RCC 7860 (cell line): ENCODE data around the gene MAPKAP1.
A peak's percentile ranks its signal among the peaks of the same experiment; 100 is the strongest.

Source experiments
- DNase-seq: peaks from one replicate; pipeline ENCODE4 v3.0.0-alpha.2; 2015; ENCODE audit warnings: low spot score
- FAIRE-seq: peaks from 2 replicates; lab custom pipeline; 2012; peaks lifted over from hg19 to GRCh38; lab: Jason Lieb, UNC

Gene MAPKAP1

GRCh38 chr9:125646621-125647100 is 60.3 kb downstream of the MAPKAP1 start:
- no peak for FAIRE-seq
- no peak for DNase-seq

DNA sequence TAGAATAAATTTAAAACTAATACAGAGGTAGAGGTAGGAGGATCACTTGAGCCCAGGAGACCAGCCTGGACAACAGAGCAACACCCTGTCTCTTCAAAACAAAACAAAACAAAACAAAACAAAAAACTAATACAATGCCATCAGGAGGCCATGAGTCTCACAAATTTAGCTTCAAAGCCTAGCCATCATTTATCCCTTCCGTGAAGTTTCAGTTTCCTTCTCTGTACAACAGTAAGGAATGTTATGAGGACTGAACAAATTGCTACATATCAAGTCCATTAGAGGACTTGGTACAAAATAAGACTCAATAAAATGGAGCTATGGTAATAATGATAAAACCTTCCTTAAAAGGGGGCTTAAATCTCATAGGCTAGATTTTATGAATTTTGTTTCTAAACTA is 60.8 kb downstream of the MAPKAP1 start:
- DNase-seq (no peak), FAIRE-seq (no peak)

- FAIRE-seq (no peak), DNase-seq (no peak)
Measured at GRCh38 chr9:125644819-125645507, 62.0 kb downstream of the MAPKAP1 start.

DNA sequence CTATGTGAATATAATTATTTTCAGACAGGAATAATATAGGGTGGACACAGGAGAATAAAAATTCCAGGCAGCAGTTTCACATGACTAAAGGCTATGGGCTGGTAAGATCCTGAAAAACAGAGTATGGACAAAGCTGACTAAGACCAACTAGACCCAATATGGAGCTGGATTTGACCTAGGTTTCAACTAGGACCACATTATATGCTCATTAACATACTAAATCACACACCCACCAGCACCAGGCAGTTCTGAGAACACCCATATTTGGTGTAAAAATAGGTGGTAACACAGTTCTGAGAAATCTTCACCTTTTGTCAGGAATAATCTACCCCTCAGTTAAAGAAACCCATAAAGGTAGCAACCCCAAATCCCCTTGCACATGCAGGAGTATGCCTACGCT is 64.7 kb downstream of the MAPKAP1 start:
- DNase-seq (no peak), FAIRE-seq (no peak)

GRCh38 chr9:125639057-125639456 is 68.0 kb downstream of the MAPKAP1 start:
- FAIRE-seq (no peak), DNase-seq (no peak)

DNA sequence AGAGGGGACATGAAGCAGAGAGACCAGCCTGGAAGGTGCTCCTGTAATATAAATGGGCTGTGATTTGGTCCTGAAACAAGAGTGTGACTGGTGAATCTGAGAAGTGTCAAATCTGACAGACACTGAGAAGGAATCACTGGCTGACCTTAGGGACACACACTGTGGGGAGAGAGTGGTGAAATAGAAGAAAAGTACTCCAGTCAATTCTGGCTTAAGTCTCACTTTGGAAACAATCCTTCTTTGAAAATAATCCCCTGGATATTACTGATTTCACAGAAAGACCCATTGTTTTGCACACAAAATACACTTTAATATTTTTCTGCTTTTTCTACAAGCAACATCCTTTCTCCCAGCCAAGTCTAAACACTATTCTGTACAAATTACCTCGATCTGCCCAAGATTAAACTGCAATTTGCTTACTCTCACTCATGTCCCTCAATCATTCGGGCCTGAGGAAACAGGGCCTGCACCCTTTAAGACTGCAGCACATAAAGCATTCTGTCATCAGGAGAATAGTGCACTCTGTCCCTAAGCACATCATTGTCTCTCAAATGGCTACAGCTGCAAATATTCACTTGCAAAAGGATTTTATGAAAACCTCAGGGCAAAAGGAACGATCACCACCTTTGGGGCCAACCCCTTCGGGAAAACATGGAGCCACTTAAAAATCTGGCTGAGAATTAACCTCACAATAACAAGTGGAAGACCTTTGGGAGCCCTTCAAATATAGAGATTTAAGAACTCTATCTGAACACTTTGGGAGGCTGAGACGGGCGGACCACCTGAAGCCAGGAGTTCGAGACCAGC is 68.6 kb downstream of the MAPKAP1 start:
- FAIRE-seq (no peak), DNase-seq (no peak)

- FAIRE-seq, result no peak
- no peak for DNase-seq
Measured at GRCh38 chr9:125637241-125637640, 69.8 kb downstream of the MAPKAP1 start.

GRCh38 chr9:125635888-125636287 is 71.1 kb downstream of the MAPKAP1 start:
- no peak for FAIRE-seq
- DNase-seq, result no peak

DNA sequence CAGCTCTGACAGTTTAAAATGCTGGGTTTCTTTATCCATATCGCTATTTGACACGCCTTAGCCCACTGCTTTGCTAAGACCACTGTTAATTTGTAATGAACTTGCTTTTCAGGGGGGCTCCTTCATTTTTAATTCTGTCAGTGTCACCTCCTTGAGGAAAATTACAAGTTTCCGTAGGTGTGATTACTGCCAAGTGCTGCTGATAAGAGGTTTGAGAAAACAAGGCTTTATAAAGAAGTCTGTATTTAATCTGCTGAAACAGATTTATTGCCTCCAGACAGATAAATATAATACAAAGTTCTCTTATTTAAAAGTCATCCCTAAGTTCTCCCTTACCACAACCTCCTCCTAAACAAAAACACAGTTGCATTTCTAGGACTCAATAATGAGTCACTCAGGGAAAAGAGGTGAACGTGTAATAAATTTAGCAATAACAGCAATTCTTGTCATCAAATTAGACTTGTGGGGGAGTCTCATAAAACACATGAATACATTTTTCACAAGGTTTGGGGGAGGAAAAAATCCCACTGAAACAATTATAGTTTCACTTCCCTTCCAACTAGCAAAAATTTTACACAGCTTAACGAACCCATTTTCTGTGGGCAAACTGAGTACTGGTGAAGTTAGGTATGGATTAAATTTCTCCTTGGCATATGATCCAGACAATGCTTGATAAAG is 72.8 kb downstream of the MAPKAP1 start:
- no peak for DNase-seq
- no peak for FAIRE-seq

DNA sequence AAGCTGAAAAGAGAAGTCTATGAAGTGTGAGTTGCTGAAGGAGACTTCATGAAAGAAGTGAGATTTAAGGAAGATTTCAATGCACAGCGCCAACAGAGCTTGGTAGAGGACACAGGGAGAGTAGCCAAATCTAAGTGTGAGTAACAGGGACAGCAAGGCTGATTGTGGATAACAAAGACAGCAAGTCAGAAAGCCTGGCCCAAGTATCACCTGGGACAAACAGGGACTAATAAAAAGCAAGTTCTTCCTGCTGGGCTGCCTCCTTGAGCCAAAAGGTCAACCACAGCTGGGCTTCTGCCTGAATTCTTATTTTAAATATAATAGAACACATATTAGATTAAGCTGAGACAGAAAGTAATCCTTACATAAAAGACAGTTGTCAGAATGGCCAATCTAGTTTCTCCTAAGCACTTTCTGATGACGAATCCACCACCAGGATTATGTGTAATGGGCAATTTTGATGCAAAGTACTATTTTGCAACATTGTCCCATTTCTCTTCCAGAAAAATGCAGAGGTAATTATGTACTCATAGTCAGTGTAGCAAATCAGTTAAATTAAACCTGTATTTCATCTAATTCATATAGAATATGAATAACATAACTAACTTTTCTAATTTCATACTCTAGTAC is 73.8 kb downstream of the MAPKAP1 start:
- DNase-seq, result peak; percentile 16

DNA sequence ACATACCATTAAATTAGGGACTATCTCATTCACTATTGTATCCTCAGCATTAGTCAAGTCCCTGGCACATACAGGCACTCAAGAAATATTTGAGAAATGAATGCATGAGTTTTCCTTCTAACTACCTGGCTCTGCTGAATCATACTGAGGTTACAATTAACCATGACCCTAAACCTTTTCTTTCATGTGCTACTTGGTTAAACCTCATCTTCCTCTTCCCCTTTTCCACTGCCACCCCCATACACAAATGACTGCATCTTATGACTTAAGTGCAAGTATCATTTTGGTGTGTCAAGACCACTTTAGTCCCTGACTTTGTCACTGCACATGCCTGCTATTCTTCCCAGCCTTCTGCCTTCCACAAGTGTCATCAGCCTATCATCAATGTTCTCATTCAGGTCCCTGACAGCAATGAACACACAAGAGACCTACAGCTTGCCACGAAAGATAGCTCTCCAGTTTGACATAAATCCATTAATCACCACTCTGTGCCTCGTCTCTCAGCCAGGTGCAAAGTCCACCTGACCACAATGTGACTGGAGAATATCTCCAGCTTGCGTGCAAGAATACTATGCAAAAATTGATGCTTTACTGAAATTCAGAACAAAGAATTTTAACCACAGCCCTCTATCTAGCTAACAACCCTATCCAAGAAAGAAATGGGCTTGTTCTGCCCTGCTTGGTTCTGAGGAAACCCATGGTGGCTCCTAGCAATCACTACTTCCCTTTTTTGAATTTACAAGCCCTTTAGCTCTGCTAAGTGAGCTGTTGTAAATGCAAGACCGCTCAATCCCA is 74.5 kb downstream of the MAPKAP1 start:
- DNase-seq (peak; percentile 91), FAIRE-seq (peak; percentile 87)

More for the DNA sequence above, 73.8 kb downstream of the MAPKAP1 start:
- FAIRE-seq, result no peak

DNA sequence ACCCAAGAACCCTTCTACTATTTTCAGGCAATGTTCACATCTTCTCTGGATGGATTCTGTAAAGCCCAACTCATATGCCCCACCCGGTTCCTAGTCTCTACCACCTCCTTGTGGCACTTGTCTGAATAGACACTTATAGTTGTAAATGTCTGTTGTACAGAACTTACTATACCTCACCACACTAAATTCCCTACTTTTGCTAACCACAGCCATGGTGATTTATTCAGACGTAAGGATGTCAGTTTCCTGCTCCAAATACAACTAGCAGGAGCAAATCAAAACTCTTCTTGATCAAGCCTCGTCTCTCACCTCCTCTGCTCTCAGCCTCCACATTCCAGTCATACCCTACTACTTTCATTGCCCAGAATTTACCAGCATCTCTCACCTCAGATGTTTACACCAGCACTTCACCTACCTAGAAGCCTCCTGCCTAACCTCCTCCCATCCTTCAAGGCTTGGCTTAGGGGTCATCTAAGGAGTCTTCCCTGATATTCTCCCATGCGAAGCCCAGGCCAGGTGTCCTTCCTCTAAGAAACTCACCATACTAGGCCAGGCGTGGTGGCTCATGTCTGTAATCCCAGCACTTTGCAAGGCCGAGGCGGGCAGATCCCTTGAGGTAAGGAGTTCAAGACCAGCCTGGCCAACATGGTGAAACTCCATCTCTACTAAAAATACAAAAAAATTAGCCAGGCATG is 75.5 kb downstream of the MAPKAP1 start:
- FAIRE-seq (no peak), DNase-seq (peak; percentile 44)

- FAIRE-seq, result no peak
Measured at GRCh38 chr9:125630436-125630835, 76.6 kb downstream of the MAPKAP1 start.

DNA sequence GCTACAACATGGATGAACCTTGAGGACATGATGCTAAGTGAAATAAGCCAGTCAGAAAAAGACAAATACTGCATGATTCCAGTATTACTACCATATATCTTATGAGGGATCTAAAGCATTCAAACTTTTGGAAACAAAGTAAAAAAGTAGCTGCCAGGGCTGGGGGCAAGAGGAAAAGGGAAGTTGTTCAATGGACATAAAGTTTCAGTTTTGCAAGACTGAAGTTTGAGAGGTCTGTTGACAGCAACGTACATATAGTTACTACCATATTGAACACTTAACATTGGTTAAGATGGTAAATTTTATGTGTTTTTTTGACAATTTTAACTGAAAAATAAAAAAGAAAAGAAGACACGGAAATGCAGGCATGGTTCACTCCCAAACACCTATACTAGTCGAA is 77.6 kb downstream of the MAPKAP1 start:
- DNase-seq (no peak), FAIRE-seq (no peak)

More at GRCh38 chr9:125630436-125630835, 76.6 kb downstream of the MAPKAP1 start:
- DNase-seq, result no peak

DNA sequence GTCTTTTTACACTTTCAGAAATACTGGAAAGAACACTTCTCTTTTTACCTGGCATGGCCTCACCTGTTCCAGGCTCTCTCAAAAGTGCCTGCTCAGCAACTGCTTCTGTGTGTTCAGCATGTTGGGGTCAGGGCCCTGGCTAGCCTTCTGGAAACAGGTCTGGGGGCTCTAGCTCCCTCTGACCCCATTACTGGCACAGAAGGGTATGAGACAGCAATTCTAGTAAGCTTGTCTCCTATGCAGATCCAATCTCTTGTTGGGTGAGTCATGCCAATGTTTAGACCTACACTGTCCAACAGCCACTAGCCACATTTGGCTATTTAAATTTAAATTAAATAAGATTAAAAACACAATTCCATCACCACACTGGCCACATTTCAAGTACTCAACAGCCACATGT is 80.8 kb downstream of the MAPKAP1 start:
- no peak for DNase-seq
- FAIRE-seq, result no peak

GRCh38 chr9:125621170-125621569 is 85.8 kb downstream of the MAPKAP1 start:
- no peak for FAIRE-seq

DNA sequence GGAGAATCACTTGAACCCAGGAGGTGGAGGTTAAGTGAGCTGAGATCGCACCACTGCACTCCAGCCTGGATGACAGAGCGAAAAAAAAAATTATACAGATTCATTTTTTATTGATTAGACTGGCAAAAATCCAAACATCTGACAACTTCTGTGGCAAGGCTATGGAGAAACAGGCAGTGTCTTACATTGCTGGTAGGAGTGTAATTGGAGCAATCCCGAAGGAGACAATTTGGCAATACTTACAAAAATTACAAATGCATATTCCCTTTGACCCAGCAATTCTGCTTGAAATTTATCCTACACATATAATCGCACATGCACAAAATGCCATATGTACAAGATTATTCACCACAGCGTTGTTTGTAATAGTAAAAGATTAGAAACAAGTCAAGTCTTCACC is 86.8 kb downstream of the MAPKAP1 start:
- FAIRE-seq (no peak), DNase-seq (no peak)

More at GRCh38 chr9:125621170-125621569, 85.8 kb downstream of the MAPKAP1 start:
- DNase-seq, result no peak

DNA sequence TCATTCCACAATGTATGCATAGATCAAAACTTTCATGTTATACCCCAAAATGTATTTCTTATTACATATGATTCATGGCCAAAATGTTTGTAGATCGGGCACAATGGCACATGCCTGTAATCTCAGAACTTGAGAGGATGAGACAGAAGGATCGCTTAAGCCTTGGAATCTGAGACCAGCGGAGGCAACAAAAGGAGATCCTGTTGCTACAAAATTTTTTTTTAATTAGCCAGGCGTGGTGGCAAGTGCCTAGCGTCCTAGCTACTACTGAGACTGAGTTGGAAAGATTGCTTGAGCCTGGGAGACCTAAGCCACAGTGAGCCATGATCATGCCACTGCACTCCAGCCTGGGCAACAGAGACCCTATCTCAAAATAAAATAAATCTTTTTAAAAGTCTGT is 89.9 kb downstream of the MAPKAP1 start:
- no peak for FAIRE-seq
- no peak for DNase-seq

- FAIRE-seq (no peak), DNase-seq (no peak)
Measured at GRCh38 chr9:125613141-125613540, 93.9 kb downstream of the MAPKAP1 start.

DNA sequence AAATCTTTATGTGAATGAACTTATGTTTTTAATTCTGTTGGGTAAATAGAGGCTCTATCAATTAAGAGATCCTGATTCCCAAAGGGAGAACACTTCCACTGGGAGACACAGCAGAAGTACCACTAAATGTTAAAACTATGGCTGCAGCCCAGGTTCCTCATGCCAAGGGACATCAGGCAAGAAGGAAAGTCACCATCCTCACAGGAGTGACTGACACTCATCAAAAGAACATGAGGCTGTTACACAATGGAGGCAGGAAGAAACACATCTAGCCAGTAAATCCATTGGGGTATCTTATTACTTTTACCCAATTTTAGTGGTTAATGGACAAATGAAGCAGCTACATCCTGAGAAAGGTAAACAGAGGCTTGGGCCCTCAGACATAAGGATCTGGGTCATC is 94.4 kb downstream of the MAPKAP1 start:
- no peak for DNase-seq
- FAIRE-seq, result no peak
